DMS79 treated with DMSO at 0.1 percent for 48 hours (cell line): ENCODE measurements around the gene UBE3B.
A peak's percentile ranks its signal among the peaks of the same experiment; 100 is the strongest.

Source experiments
- DNase-seq: peaks from one replicate; lab custom pipeline; 2025; lab: John Stamatoyannopoulos, UW

Gene UBE3B

GRCh38 chr12:109529691-109530640, 52.5 kb downstream of the UBE3B start:
- DNase-seq: no peak

- DNase-seq: no peak
Observed at GRCh38 chr12:109531411-109531810, 54.0 kb downstream of the UBE3B start.

- DNase-seq: peak; percentile 81
Observed at GRCh38 chr12:109532721-109533486, 55.5 kb downstream of the UBE3B start.

GRCh38 chr12:109533487-109533740, 56.0 kb downstream of the UBE3B start:
- DNase-seq: no peak

- no peak for DNase-seq
Observed at GRCh38 chr12:109534456-109534855, 57.0 kb downstream of the UBE3B start.

GRCh38 chr12:109535231-109535862, 57.9 kb downstream of the UBE3B start:
- DNase-seq: no peak

GRCh38 chr12:109535863-109536250, 58.4 kb downstream of the UBE3B start:
- no peak for DNase-seq

- DNase-seq: no peak
Observed at GRCh38 chr12:109537136-109537535, 59.7 kb downstream of the UBE3B start.

- DNase-seq: no peak
Observed at GRCh38 chr12:109538191-109538863, 60.9 kb downstream of the UBE3B start.

- no peak for DNase-seq
Observed at GRCh38 chr12:109539508-109539907, 62.1 kb downstream of the UBE3B start.

- DNase-seq: no peak
Observed at GRCh38 chr12:109540526-109541412, 63.3 kb downstream of the UBE3B start.

GRCh38 chr12:109541413-109541726, 63.9 kb downstream of the UBE3B start:
- no peak for DNase-seq

GRCh38 chr12:109542014-109542413, 64.6 kb downstream of the UBE3B start:
- DNase-seq: no peak

GRCh38 chr12:109542876-109543275, 65.4 kb downstream of the UBE3B start:
- no peak for DNase-seq

- DNase-seq: no peak
Observed at GRCh38 chr12:109544955-109545531, 67.6 kb downstream of the UBE3B start.

- no peak for DNase-seq
Observed at GRCh38 chr12:109545826-109546225, 68.4 kb downstream of the UBE3B start.

- DNase-seq: no peak
Observed at GRCh38 chr12:109547286-109547685, 69.9 kb downstream of the UBE3B start.

GRCh38 chr12:109548258-109548657, 70.8 kb downstream of the UBE3B start:
- DNase-seq: no peak

- DNase-seq: no peak
Observed at GRCh38 chr12:109549613-109550270, 72.3 kb downstream of the UBE3B start.

GRCh38 chr12:109550281-109550680, 72.8 kb downstream of the UBE3B start:
- no peak for DNase-seq

GRCh38 chr12:109551108-109551507, 73.7 kb downstream of the UBE3B start:
- no peak for DNase-seq
